WI38 (cell line): Measurements from ENCODE around the gene NAA30.

Experiments
- H3K4me3 ChIP-seq: 2 replicates; pipeline ENCODE4 v1.5.1; 2011; ENCODE audit warnings: low read depth, mild to moderate bottlenecking, control low read depth, low read length
- CTCF ChIP-seq: IDR thresholded peaks from 2 replicates; pipeline ENCODE4 v1.5.1; 2012; ENCODE audit warnings: low read depth, mild to moderate bottlenecking, control low read depth, low read length

Gene NAA30

GRCh38 chr14:57461777-57462320 lies 71.5 kb downstream of the NAA30 start:
- TF ChIP-seq CTCF = no peak
- H3K4me3 ChIP-seq = no peak overlapping the region

- H3K4me3 ChIP-seq = no peak overlapping the region
- no peak for TF ChIP-seq CTCF
These were observed 72.2 kb downstream of the NAA30 start for GRCh38 chr14:57462551-57462950.

- H3K4me3 ChIP-seq = no peak overlapping the region
- no peak for TF ChIP-seq CTCF
These were observed 73.8 kb downstream of the NAA30 start for GRCh38 chr14:57464008-57464730.
